HepG2 (cell line): ENCODE results near the gene ACSL6. TPM values are rescaled to one million over a fixed set of nuclear protein-coding genes. Genes with fewer than 3 reads are reported as not detected.

Experiments used
- ARHGAP35 ChIP-seq: sonication (generic); formaldehyde crosslinking; IDR thresholded peaks from 2 replicates; pipeline ENCODE4 v1.9.0; 2022; ENCODE audit warnings: mild to moderate bottlenecking, inconsistent platforms, moderate library complexity, missing genetic modification reagents, borderline replicate concordance
- ATF2 ChIP-seq: sonication (generic); formaldehyde crosslinking; IDR thresholded peaks from 2 replicates; pipeline ENCODE4 v1.4.0; 2020; ENCODE audit warnings: missing genetic modification reagents
- BRD4 ChIP-seq: sonication (generic); formaldehyde crosslinking; IDR thresholded peaks from 2 replicates; pipeline ENCODE4 v1.4.0; 2020; ENCODE audit warnings: missing genetic modification reagents
- CREB1 ChIP-seq, 2 experiments: fragments of 450-650 bp in 1 of 2; IDR thresholded peaks; 2 replicates each; pipeline ENCODE4 v1.6.1; 2016 to 2017; ENCODE audit warnings: control low read depth in 1 of 2, mild to moderate bottlenecking in 1 of 2, missing compliant biosample characterization in 1 of 2, missing genetic modification characterization in 1 of 2
- FOXJ3 ChIP-seq: sonication (generic); formaldehyde crosslinking; IDR thresholded peaks from 2 replicates; pipeline ENCODE4 v1.4.0; 2020; ENCODE audit warnings: missing genetic modification reagents, mild to moderate bottlenecking, borderline replicate concordance
- HDAC2 ChIP-seq: sonication (generic); formaldehyde crosslinking; IDR thresholded peaks from 2 replicates; pipeline ENCODE4 v1.4.0; 2020; ENCODE audit warnings: missing genetic modification reagents
- ISL2 ChIP-seq: sonication (generic); formaldehyde crosslinking; IDR thresholded peaks from 2 replicates; pipeline ENCODE4 v1.5.0; 2020; ENCODE audit warnings: missing genetic modification reagents
- MAFK ChIP-seq, 2 experiments: IDR thresholded peaks in 1 of 2; conservative IDR thresholded peaks in 1 of 2; 2 replicates each; pipeline ENCODE4 v1.6.1; 2011; ENCODE audit warnings: improper control_type of control experiment in 2 of 2, low read length in 2 of 2
- NFIB ChIP-seq: sonication (generic); formaldehyde crosslinking; IDR thresholded peaks from 2 replicates; pipeline ENCODE4 v1.9.0; 2021; ENCODE audit warnings: missing genetic modification reagents, mild to moderate bottlenecking, borderline replicate concordance
- SCMH1 ChIP-seq: sonication (generic); formaldehyde crosslinking; IDR thresholded peaks from 2 replicates; pipeline ENCODE4 v1.9.0; 2021; ENCODE audit warnings: missing genetic modification reagents, mild to moderate bottlenecking, borderline replicate concordance
- TOPORS ChIP-seq: sonication (generic); formaldehyde crosslinking; IDR thresholded peaks from 2 replicates; pipeline ENCODE4 v1.8.0; 2023; ENCODE audit warnings: mild to moderate bottlenecking, missing genetic modification reagents
- TP53 ChIP-seq: sonication (generic); formaldehyde crosslinking; conservative IDR thresholded peaks from 2 replicates; pipeline ENCODE4 v1.4.0; 2020; ENCODE audit warnings: missing genetic modification reagents
- ZBTB4 ChIP-seq: sonication (generic); formaldehyde crosslinking; IDR thresholded peaks from 2 replicates; pipeline ENCODE4 v1.4.0; 2020; ENCODE audit warnings: missing genetic modification reagents, mild to moderate bottlenecking, borderline replicate concordance
- ZFY ChIP-seq: sonication (generic); formaldehyde crosslinking; IDR thresholded peaks from 2 replicates; pipeline ENCODE4 v1.4.0; 2020; ENCODE audit warnings: missing genetic modification reagents
- ZNF260 ChIP-seq: sonication (generic); formaldehyde crosslinking; IDR thresholded peaks from 2 replicates; pipeline ENCODE4 v1.4.0; 2020; ENCODE audit warnings: missing genetic modification reagents, low read depth, mild to moderate bottlenecking, borderline replicate concordance
- ZNF282 ChIP-seq: fragments of 450-650 bp; IDR thresholded peaks from 2 replicates; pipeline ENCODE4 v1.6.1; 2018; ENCODE audit not compliant: partially characterized antibody
- ZNF512 ChIP-seq: sonication (generic); formaldehyde crosslinking; IDR thresholded peaks from 2 replicates; pipeline ENCODE4 v1.4.0; 2020; ENCODE audit warnings: mild to moderate bottlenecking, missing genetic modification reagents
- ZNF543 ChIP-seq: sonication (generic); formaldehyde crosslinking; IDR thresholded peaks from 2 replicates; pipeline ENCODE4 v1.4.0; 2020; ENCODE audit warnings: mild to moderate bottlenecking, missing genetic modification reagents
- ZXDC ChIP-seq: sonication (generic); formaldehyde crosslinking; IDR thresholded peaks from 2 replicates; pipeline ENCODE4 v1.5.0; 2020; ENCODE audit warnings: mild to moderate bottlenecking, missing genetic modification reagents
- polyA plus RNA-seq, 8 experiments: library from polyadenylated mRNA; depleted of rRNA in 3 of 8; stranded (reverse) in 7 of 8; unstranded in 1 of 8; fragments of >200 nt; fragmentation: Illumina TruSeq in 4 of 8; extraction: Trizol in 4 of 8; gene quantifications; 2 replicates each; pipeline versions ENCODE4 v1.2.1 to v1.2.3, GENCODE V29; 2011 to 2016; ENCODE audit warnings: low read depth in 4 of 8, missing spikeins in 1 of 8, mixed read lengths in 1 of 8; ENCODE audit not compliant: insufficient read depth in 1 of 8
- total RNA-seq, 5 experiments: library from RNA; depleted of rRNA; stranded (reverse); fragments of >200 nt; fragmentation: Illumina TruSeq; extraction: Trizol; gene quantifications; 2 replicates each; pipeline ENCODE4 v1.2.3, GENCODE V29; 2016; ENCODE audit warnings: low read depth in 1 of 5

Gene ACSL6
- total and polyA plus RNA-seq, 2 of the 13 experiments (the other 11 are each of a cell fraction or from before 2014, with no cell fraction given) = 3.7 to 3.8 TPM

- TF ChIP-seq ZBTB4 (peak; percentile 85), BRD4 (no peak; the same call in none of the 2 replicates), FOXJ3 (CRISPR knock-in tag) (peak; percentile 95), ISL2 (CRISPR knock-in tag) (peak; percentile 96), NFIB (CRISPR knock-in tag) (no peak), SCMH1 (CRISPR knock-in tag) (no peak), ATF2 (CRISPR knock-in tag) (peak; percentile 53; the same call in 1 of the 2 replicates), TOPORS (peak; percentile 74), HDAC2 (CRISPR knock-in tag) (peak; percentile 99), ZNF282 (no peak), ZNF260 (no peak), ZNF543 (CRISPR knock-in tag) (peak; percentile 93), MAFK (conservative IDR thresholded peaks at IDR 0.05 in 1 of 2, IDR thresholded peaks at IDR 0.05 in 1 of 2; ENCODE audit: low read length in 2 of 2) (peak; percentile 0 to 6; a peak in 1 of 4 replicates), CREB1 (IDR thresholded peaks at IDR 0.05) (no peak), CREB1 (CRISPR knock-in tag; IDR thresholded peaks at IDR 0.05) (no peak), ZFY (CRISPR knock-in tag) (peak; percentile 48), ZXDC (CRISPR knock-in tag) (peak; percentile 64; the same call in 1 of the 2 replicates), ARHGAP35 (no peak), TP53 (peak; percentile 89; the same call in 1 of the 2 replicates), ZNF512 (CRISPR knock-in tag) (peak; percentile 59; the same call in 1 of the 2 replicates)
Observed at GRCh38 chr5:132001647-132002561, 9.6 kb downstream of the ACSL6 start (continued).
